ENCODE results near the gene GALNT4.

DNA sequence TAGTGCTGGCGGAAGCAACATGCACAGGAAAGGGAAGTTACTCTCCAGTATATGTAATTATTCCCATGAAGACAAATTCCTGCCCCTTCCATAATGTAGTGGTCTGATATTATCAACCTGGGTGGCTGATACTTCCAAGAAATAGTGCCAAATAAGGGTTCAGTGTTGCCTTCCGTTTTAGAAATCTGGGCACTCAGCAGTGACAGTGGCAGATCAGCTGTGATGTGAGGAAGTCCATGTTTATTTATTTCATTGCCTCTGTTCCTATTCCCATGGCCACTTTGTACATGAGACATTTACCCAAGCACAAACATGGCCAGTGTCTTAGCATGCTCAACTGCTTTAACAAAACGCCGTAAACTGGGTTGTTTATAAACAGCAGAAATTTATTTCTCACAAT is 21.6 kb upstream of the GALNT4 start:
- TF ChIP-seq, protein P1, sequence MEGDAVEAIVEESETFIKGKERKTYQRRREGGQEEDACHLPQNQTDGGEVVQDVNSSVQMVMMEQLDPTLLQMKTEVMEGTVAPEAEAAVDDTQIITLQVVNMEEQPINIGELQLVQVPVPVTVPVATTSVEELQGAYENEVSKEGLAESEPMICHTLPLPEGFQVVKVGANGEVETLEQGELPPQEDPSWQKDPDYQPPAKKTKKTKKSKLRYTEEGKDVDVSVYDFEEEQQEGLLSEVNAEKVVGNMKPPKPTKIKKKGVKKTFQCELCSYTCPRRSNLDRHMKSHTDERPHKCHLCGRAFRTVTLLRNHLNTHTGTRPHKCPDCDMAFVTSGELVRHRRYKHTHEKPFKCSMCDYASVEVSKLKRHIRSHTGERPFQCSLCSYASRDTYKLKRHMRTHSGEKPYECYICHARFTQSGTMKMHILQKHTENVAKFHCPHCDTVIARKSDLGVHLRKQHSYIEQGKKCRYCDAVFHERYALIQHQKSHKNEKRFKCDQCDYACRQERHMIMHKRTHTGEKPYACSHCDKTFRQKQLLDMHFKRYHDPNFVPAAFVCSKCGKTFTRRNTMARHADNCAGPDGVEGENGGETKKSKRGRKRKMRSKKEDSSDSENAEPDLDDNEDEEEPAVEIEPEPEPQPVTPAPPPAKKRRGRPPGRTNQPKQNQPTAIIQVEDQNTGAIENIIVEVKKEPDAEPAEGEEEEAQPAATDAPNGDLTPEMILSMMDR (IDR thresholded peaks at IDR 0.05) = no peak
- no peak for TF ChIP-seq POLR2AphosphoS5 (IDR thresholded peaks at IDR 0.05)
- TF ChIP-seq EP300 (IDR thresholded peaks at IDR 0.05) = no peak
- TF ChIP-seq POLR2A (IDR thresholded peaks at IDR 0.05) = no peak
